Skin epidermis (tissue), 12 donors: ENCODE results near the gene PJA2.
"Not testable (repeated sequence)": the region's sequence is repeated elsewhere in the genome, so short reads cannot be mapped to it uniquely, and the experiment has no call there.

Experiments
- H3K27ac ChIP-seq, 21 experiments: fragments of 200-600 bp; sonication (generic) in 11 of 21; one replicate each; pipeline ENCODE4 v1.5.0; 2020; ENCODE audit warnings: mild to moderate bottlenecking in 3 of 21, inconsistent platforms in 2 of 21, moderate library complexity in 2 of 21
- H3K4me3 ChIP-seq, 7 experiments: fragments of 200-600 bp; sonication (generic) in 2 of 7; one replicate each; pipeline ENCODE4 v1.5.0; 2020; ENCODE audit warnings: inconsistent platforms in 2 of 7, mild to moderate bottlenecking in 2 of 7, moderate library complexity in 1 of 7

The PJA2 gene, protein sequence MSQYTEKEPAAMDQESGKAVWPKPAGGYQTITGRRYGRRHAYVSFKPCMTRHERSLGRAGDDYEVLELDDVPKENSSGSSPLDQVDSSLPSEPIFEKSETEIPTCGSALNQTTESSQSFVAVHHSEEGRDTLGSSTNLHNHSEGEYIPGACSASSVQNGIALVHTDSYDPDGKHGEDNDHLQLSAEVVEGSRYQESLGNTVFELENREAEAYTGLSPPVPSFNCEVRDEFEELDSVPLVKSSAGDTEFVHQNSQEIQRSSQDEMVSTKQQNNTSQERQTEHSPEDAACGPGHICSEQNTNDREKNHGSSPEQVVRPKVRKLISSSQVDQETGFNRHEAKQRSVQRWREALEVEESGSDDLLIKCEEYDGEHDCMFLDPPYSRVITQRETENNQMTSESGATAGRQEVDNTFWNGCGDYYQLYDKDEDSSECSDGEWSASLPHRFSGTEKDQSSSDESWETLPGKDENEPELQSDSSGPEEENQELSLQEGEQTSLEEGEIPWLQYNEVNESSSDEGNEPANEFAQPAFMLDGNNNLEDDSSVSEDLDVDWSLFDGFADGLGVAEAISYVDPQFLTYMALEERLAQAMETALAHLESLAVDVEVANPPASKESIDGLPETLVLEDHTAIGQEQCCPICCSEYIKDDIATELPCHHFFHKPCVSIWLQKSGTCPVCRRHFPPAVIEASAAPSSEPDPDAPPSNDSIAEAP

DNA sequence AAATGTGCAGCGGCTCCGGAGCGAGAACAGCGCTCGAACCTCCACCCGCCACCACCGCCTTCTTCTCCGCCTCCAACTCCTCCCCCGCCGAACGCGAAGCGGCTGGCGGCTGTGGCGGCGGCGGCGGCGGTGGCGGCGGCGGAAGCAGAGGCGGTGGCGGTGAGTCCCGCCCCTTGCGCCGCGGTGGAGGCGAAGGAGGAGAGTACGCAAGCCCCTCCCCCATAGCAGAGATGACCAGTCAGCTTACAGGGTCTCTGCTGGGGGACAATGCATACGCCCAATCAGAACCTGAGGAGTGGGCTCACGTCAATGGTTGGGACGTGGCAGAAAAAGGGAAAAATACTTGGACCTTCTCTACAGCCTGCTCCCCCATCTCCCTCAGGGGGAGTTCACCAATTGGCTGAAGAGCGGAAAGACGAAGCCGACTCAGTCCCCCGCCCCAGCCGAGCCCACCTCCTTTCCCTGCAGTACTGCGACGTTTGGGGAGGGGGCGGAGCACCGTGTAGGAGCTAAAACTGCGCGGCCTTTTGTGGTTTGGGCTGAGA, at the start of gene PJA2:
TSS of gene PJA2 (minus strand) at position 131 of the 545 bp plus-strand sequence. CDS start 26,541 bp downstream, outside the sequence.
- peak within 1 kb of the TSS; percentile 92 to 99 (median 98) for H3K27ac ChIP-seq
- H3K4me3 ChIP-seq, result peak within 1 kb of the TSS; percentile 81 to 96 (median 94)

DNA sequence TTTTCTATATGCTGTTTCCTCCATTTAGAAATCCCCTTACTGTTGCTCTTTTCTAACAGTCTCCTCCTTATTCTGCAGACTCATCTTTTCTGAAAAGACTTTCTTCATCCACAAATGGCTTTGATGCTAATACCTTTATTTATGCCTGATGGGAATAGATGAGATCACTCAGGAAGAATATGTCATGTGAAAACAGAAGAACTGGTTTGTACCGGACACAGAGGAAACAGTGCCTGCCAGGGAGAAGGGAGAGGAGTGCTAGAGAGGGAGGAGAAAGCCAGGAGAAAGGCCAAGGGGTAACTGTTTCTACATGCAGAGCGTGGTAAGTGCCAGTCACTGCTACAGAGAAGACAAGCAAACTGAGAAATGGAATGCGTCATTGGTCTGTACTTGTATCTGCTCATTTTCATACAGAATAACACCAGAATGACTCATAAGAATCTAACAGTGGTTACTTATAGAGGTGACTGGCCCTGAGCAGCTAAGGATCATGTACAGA, 45.9 kb upstream of the PJA2 start:
- Histone ChIP-seq H3K27ac (peak overlapping the region in 16 of 21 experiments; percentile 16 to 82 (median 40)), H3K4me3 (no peak overlapping the region)

DNA sequence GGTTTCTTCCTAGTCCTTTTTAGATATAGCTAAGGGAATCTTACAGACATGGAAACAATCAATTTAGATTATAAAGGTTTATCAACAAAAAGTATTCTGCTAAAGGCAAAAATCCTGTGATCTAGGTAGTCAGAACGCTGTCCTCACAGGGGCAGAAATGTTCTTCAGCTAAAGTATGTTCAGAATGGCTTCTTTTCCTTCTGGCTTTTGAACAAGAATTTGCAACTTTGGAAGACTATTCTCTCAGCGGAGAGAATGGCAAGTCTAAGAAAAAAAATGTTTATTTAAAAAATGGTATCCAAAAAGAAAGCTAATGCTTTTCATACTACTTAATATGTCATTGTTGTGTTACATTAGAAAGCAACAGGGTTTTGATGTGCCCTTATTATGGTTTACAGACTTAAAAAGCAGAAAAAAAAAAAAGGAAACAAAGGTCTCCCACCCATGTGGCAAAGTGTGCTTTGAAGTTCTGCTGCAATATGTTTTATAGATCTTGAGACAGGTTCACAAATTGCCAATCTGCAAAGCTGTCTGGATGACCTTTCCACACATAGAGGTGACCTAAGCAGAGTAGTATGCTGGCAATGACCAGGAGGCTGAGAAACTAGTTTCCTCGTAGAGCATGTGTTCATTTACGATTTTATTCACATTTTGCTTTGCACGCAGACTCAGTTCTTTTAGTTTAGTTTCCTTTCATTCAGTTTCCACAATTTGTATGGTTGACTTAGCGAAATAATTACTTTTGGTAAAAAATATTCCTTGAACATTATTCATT, 45.1 kb upstream of the PJA2 start:
- peak overlapping the region in 16 of 21 experiments; percentile 5 to 82 (median 39) for H3K27ac ChIP-seq
- no peak overlapping the region for H3K4me3 ChIP-seq

DNA sequence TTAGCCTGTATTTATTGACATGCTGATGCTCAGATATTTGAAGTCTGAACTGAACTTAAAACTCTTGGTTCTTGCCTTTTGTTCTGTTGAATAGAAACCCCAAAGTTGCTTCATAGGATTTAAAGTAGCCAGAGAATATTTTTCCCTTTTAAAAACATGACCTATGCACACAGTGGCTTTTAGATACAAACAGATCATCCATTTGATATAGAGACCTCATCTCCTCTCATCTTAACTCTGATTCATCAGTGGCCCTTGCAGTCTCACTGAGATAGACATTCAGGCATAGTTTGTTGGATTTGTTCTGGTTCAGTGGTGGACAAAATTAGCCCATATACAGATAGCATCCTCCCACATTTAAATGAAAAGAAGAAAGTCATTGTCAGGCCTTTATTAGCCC, 43.5 kb upstream of the PJA2 start:
- H3K4me3 ChIP-seq, result no peak overlapping the region
- H3K27ac ChIP-seq, result peak overlapping the region in 1 of 21 experiments; percentile 2

DNA sequence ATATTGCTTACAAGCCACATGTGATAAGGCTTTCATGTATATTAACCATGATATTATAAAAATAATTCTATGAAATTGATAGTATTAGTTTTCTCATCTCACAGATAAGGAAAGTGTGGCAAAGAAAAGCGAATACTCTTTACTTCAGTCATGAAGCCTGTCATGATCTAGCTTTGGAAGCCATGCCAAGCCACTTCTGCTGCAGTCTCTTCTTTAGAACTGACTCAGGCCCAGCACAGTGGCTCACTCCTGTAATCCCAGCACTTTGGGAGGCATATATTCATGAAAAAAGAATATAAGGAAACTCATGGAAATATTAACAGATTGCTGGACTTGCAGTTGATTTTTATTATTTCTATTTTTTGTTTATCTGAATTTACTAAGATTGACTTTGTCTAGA, 42.9 kb upstream of the PJA2 start:
- Histone ChIP-seq H3K4me3 (no peak overlapping the region), H3K27ac (no peak overlapping the region)

- Histone ChIP-seq H3K4me3 (no peak overlapping the region), H3K27ac (no peak overlapping the region)
These were observed 41.4 kb upstream of the PJA2 start for GRCh38 chr5:109451146-109451545.

DNA sequence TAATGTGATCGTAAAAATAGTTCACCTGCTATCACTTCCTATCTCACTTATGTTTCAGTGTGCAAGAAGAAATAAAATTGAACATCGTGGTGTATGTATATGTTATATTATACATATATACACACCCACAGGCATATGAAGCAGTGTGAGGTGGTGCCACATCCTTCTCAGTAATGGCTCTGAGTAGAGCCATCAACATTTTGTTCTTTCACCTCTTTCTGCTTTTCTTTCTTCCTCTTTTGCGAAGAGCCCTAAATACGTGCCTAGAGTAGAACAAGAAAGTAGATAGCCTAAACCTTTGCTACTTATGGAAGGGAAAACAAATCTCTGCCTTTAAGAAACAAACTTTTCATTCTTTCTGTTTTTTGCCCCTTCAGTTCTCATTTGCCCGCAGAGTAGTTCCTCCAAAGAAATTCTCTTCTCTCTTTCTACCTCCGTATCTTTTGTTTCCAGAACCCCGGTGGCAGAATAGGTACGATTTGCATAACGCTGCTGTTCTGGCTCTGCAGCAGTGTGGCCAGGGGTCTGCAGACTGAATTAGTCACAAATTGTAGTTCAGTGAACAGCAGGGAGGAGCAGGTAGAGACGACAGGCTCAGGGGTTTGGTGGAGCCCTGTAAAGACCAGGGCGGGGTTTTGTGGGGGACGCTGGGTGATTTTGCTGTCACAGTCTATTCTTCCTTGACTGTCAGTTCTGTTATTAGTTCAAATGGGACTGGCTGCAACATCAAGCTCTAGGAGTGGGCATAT, 40.5 kb upstream of the PJA2 start:
- Histone ChIP-seq H3K27ac (no peak overlapping the region), H3K4me3 (no peak overlapping the region)

GRCh38 chr5:109448838-109449237, 39.1 kb upstream of the PJA2 start:
- Histone ChIP-seq H3K27ac (no peak overlapping the region), H3K4me3 (no peak overlapping the region)

- Histone ChIP-seq H3K27ac (no peak overlapping the region), H3K4me3 (no peak overlapping the region)
These were observed 29.8 kb upstream of the PJA2 start for GRCh38 chr5:109439590-109439989.

GRCh38 chr5:109426075-109426474, 16.3 kb upstream of the PJA2 start:
- H3K27ac ChIP-seq, result no peak overlapping the region
- no peak overlapping the region for H3K4me3 ChIP-seq

- not testable (repeated sequence) for H3K27ac ChIP-seq
These were observed 15.7 kb upstream of the PJA2 start for GRCh38 chr5:109425521-109425920.

DNA sequence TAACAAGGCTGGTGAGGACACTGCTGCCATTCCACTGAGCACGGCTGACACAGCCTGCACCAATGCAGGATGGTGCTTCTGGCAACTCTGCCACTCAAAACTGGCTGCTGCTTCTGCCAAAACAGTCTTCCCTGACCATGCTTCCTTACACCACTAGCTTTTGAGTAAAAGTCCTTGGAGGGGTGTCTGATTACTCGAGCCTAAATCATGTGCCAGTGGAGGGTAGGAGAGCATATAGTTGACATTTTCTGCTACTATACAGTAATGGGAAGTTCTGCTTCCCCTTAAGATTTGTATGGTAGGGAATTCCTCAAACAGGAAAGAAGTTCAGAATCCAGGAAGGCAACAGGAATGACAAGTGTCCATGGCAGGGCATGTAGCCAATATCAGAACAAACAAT, 12.2 kb upstream of the PJA2 start:
- H3K27ac ChIP-seq, result no peak overlapping the region
- H3K4me3 ChIP-seq, result no peak overlapping the region

More at GRCh38 chr5:109425521-109425920, 15.7 kb upstream of the PJA2 start:
- H3K4me3 ChIP-seq, result not testable (repeated sequence)

GRCh38 chr5:109418712-109419352, 9.1 kb upstream of the PJA2 start:
- Histone ChIP-seq H3K4me3 (no peak overlapping the region), H3K27ac (no peak overlapping the region)

DNA sequence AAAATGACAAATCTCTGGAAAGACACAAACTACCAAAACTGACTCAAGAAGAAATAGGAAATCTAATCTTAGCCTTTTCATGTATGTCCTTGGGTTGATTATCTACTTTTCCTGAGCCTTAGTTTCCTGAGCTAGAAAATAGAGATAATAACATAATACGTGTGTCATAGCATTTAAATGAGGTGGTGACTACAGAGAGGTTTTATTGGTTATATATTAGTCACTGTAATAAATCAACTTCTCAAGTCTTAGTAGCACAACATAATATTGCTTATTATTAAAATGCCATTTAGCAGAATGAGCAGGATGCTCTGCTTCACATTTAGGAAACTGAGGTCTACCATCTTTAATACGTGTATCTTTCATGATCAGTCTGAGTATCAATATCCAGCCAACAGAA, 7.1 kb upstream of the PJA2 start:
- no peak overlapping the region for H3K27ac ChIP-seq
- no peak overlapping the region for H3K4me3 ChIP-seq

GRCh38 chr5:109413921-109414461, 4.2 kb upstream of the PJA2 start:
- not testable (repeated sequence) for H3K27ac ChIP-seq, H3K4me3 ChIP-seq

GRCh38 chr5:109413458-109413857, 3.7 kb upstream of the PJA2 start:
- Histone ChIP-seq H3K27ac (peak overlapping the region in 2 of 21 experiments; percentile 31 to 52), H3K4me3 (no peak overlapping the region)

DNA sequence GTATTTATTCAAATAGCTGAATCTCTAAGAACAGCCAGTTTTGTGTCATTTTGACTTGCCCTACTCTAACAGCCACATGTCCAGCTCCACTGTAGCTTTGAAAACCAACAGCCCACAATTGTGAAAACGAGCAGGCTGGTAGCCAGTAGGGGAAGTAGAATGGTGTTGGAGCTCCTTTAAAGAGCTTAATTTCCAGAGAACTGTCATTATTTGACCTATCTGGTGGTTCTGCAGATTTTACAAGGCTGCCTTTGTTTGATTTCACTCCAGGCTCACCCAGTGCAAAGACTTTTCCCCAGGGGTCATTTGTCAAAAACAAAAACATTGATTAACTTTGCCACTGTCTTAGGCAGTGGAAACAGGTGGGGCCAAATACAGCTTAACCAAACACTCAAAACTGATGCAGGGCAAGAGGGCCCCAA, 3.2 kb upstream of the PJA2 start:
- H3K27ac ChIP-seq, result peak overlapping the region in 3 of 21 experiments; percentile 4 to 52 (median 31)

DNA sequence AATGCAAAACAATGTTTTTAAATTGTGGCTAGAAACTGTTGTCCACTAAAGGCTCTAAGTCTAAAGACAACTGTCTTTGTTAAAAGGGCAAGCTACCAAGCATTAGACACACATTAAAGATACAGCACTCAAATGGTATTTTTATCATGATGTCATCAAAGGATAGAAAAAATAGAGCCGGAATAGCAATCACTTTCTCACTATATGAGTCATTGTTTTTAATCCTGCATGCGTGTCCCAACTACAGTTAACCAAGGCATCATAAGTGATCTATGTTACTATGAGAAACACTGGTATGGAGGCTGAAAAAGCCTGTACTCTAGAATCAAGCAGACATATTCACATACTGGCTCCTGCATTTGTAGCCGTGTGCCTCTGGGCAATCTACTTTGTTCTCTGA, 1.9 kb upstream of the PJA2 start:
- H3K27ac ChIP-seq, result peak overlapping the region in 16 of 21 experiments; percentile 28 to 99 (median 98)
- H3K4me3 ChIP-seq, result peak overlapping the region in 1 of 7 experiments; percentile 95

More for the DNA sequence above, 3.2 kb upstream of the PJA2 start:
- H3K4me3 ChIP-seq, result no peak overlapping the region
